ENCODE measurements around the gene EDN2. TPM values are rescaled to one million over a fixed set of nuclear protein-coding genes. Genes with fewer than 3 reads are reported as not detected.

Gene EDN2
- total RNA-seq, 2 experiments from 2014 or later, result not detected

DNA sequence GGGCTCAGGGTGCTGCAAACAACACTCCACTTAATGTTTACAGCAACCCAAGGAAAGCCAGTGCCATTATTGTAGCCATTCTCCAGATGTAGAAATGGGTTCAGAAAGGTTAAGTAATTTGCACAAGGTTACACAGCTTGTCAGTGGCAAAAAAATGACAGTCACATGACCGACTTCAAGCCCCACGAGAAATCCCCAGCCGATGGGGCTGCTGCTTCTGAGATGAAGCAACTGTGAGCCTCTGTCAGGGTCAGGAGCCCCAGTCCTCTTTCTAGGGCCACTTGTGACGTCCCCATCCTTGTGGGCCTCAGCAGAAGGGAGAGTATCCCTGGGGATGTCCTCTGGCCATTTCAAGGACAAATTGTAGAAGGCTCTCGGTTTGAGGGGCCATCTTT lies 54.8 kb downstream of the EDN2 start:
- H3K4me1 Mint-ChIP-seq (ENCODE audit: low read depth), result no peaks in the 10 kb centered on the region
- POLR2A ChIA-PET, result no interaction called here
- H3K4me3 Mint-ChIP-seq, result no peak overlapping the region
- H3K36me3 Mint-ChIP-seq (ENCODE audit: low read depth), result no peaks in the 10 kb centered on the region
- H3K27me3 Mint-ChIP-seq, result peaks cover 31% of the 10 kb centered on the region
- intact Hi-C loops (cut with DNase I, micrococcal nuclease), result no loop called here
- ATAC-seq (ENCODE audit: poor library complexity) (no peak), DNase-seq (no peak)
- H3K27ac Mint-ChIP-seq, result no peak overlapping the region
- Histone ChIP-seq H3K36me3 (ENCODE audit: insufficient read depth, low read length) (no peaks in the 10 kb centered on the region), H3K27ac (ENCODE audit: low read depth in 1 of 2, low read length in 2 of 2) (no peak overlapping the region), H3K9me3 (ENCODE audit: control insufficient read depth in 1 of 2, insufficient read depth in 1 of 2, low read length in 2 of 2) (no peaks in the 10 kb centered on the region), H3K27me3 (ENCODE audit: control insufficient read depth in 1 of 2, insufficient read depth in 2 of 2, low read length in 2 of 2) (peaks cover 0 to 5% of the 10 kb centered on the region in 2 experiments), H3K4me1 (ENCODE audit: insufficient read depth, low read length) (peaks cover 4% of the 10 kb centered on the region), H3K4me3 (ENCODE audit: low read length) (no peak overlapping the region)
- H3K9me3 Mint-ChIP-seq, result no peaks in the 10 kb centered on the region
- no peak for TF ChIP-seq CTCF (IDR thresholded peaks at IDR 0.05)
- CTCF ChIA-PET, result no interaction called here

Other genes with a start within 250 kb of the EDN2 start
- gene SCMH1, start 242.4 kb downstream of the EDN2 start, total RNA-seq, result 10 to 100 TPM; 14.4 to 19.2 TPM
- 1 to 10 TPM; 1.2 to 2.2 TPM for gene FOXO6, start 123.2 kb downstream of the EDN2 start, total RNA-seq

Data from CD4-positive, alpha-beta T cell (primary cell).